ENCODE measurements around the gene ZNF765. TPM values are rescaled to one million over a fixed set of nuclear protein-coding genes. Genes with fewer than 3 reads are reported as not detected.
"Not testable (repeated sequence)": the region's sequence is repeated elsewhere in the genome, so short reads cannot be mapped to it uniquely, and the experiment has no call there.

Gene ZNF765
- total and polyA plus RNA-seq, 2 experiments from 2014 or later, result 10.3 to 33.4 TPM

- Mint-ChIP-seq H3K4me1 (peaks cover 40% of the 10 kb centered on the region), H3K36me3 (ENCODE audit: low read depth) (peaks cover 9% of the 10 kb centered on the region; the same call in 2 of the 3 replicates), H3K4me3 (peak overlapping the region; percentile 98), H3K27me3 (ENCODE audit: insufficient read depth, low read depth, poor library complexity) (peaks cover 7% of the 10 kb centered on the region), H3K27ac (peak overlapping the region; percentile 95), H3K9me3 (0 out of 3 replicates have a peak, but pooled peaks cover 2% of the 10 kb centered on the region)
- Histone ChIP-seq H3K79me2 (replicated peaks; ENCODE audit: insufficient read depth) (peaks cover 19% of the 10 kb centered on the region), H2AFZ (peak overlapping the region; percentile 93), H4K20me1 (replicated peaks; ENCODE audit: insufficient read depth) (no peaks in the 10 kb centered on the region), H3K9me2 (ENCODE audit: insufficient read depth) (no peaks in the 10 kb centered on the region), H3F3A (replicated peaks; ENCODE audit: low read depth) (0 out of 2 replicates have a peak, but pooled peaks cover 6% of the 10 kb centered on the region), H3K27me3 (ENCODE audit: insufficient read depth) (no peaks in the 10 kb centered on the region), H3K4me1 (ENCODE audit: insufficient read depth) (peaks cover 18% of the 10 kb centered on the region), H3K36me3 (ENCODE audit: insufficient read depth) (no peaks in the 10 kb centered on the region), H3K4me2 (peak overlapping the region; percentile 96), H3K27ac (ENCODE audit: low read depth) (peak overlapping the region; percentile 79; the same call in 1 of the 2 replicates), H3K4me3 (peak overlapping the region; percentile 98)
- ATAC-seq, result peak; percentile 16
- no peak for DNase-seq (ENCODE audit: low spot score)
- TF ChIP-seq CTCF (conservative IDR thresholded peaks at IDR 0.05; ENCODE audit: low read depth in 2 of 2), result peak; percentile 49
- TF ChIP-seq ETS1 (IDR thresholded peaks at IDR 0.05), result no peak
Observed at GRCh38 chr19:53466726-53467484, 72.0 kb downstream of the ZNF765 start.

GRCh38 chr19:53467485-53468262 lies 72.7 kb downstream of the ZNF765 start, which contains the start of gene ZNF813:
TSS of gene ZNF813 (plus strand) at chr19:53467733. CDS start at chr19:53483823, 16,090 bp downstream.
- H3K9me3 Mint-ChIP-seq, result 0 out of 3 replicates have a peak, but pooled peaks cover 2% of the 10 kb centered on the region
- H3K36me3 Mint-ChIP-seq (ENCODE audit: low read depth), result peaks cover 13% of the 10 kb centered on the region; the same call in 2 of the 3 replicates
- H3K27me3 ChIP-seq (ENCODE audit: insufficient read depth), result no peaks in the 10 kb centered on the region
- H3K4me3 ChIP-seq, result peak within 1 kb of the TSS; percentile 98
- H3K79me2 ChIP-seq (replicated peaks; ENCODE audit: insufficient read depth), result peaks cover 27% of the 10 kb centered on the region
- H3K9me2 ChIP-seq (ENCODE audit: insufficient read depth), result no peaks in the 10 kb centered on the region
- ATAC-seq, result peak; percentile 69
- H3K4me1 Mint-ChIP-seq, result peaks cover 41% of the 10 kb centered on the region
- H3K4me1 ChIP-seq (ENCODE audit: insufficient read depth), result peaks cover 16% of the 10 kb centered on the region
- H3F3A ChIP-seq (replicated peaks; ENCODE audit: low read depth), result 0 out of 2 replicates have a peak, but pooled peaks cover 4% of the 10 kb centered on the region
- H3K36me3 ChIP-seq (ENCODE audit: insufficient read depth), result no peaks in the 10 kb centered on the region
- H3K4me2 ChIP-seq, result peak within 1 kb of the TSS; percentile 96
- peak; percentile 97 for DNase-seq (ENCODE audit: low spot score)
- H3K27ac ChIP-seq (ENCODE audit: low read depth), result peak within 1 kb of the TSS; percentile 79; the same call in 1 of the 2 replicates
- no peaks in the 10 kb centered on the region for H4K20me1 ChIP-seq (replicated peaks; ENCODE audit: insufficient read depth)
- TF ChIP-seq CREB1 (CRISPR knock-in tag; IDR thresholded peaks at IDR 0.05; ENCODE audit: low read depth), result no peak
- peak; percentile 76 for TF ChIP-seq POLR2AphosphoS5 (IDR thresholded peaks at IDR 0.05; ENCODE audit: low read depth)
- no peak for TF ChIP-seq ZNF114 (CRISPR knock-in tag; IDR thresholded peaks at IDR 0.05)
- no peak for TF ChIP-seq EZH2 (IDR thresholded peaks at IDR 0.05; ENCODE audit: low read depth, unreplicated experiment)
- peaks cover 7% of the 10 kb centered on the region for H3K27me3 Mint-ChIP-seq (ENCODE audit: insufficient read depth, low read depth, poor library complexity)
- peak within 1 kb of the TSS; percentile 98 for H3K4me3 Mint-ChIP-seq
- H3K27ac Mint-ChIP-seq, result peak within 1 kb of the TSS; percentile 95
- H2AFZ ChIP-seq, result peak within 1 kb of the TSS; percentile 93

DNA sequence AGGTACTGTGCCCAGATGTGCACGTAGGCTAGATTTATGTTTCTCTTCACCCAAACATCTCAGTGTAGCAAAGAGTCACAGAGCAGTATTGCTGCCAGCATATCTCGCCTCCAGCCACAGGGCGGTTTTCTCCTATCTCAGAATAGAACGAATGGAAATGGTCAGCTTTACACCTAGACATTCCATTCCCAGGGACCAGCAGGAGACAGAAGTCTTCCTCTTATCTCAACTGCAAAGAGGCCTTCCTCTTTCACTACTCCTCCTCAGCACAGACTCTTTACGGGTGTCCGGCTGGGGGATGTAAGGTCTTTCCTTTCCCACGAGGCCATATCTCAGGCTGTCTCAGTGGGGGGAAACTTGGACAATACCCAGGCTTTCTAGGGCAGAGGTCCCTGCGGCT lies 73.7 kb downstream of the ZNF765 start:
- not testable (repeated sequence) for ATAC-seq; H2AFZ ChIP-seq; H3K9me2 ChIP-seq (ENCODE audit: insufficient read depth); H3K9me3 Mint-ChIP-seq; H3K36me3 ChIP-seq (ENCODE audit: insufficient read depth); DNase-seq (ENCODE audit: low spot score); H4K20me1 ChIP-seq (replicated peaks; ENCODE audit: insufficient read depth); H3F3A ChIP-seq (replicated peaks; ENCODE audit: low read depth); H3K27me3 ChIP-seq (ENCODE audit: insufficient read depth); H3K27me3 Mint-ChIP-seq (ENCODE audit: insufficient read depth, low read depth, poor library complexity)
- H3K27ac Mint-ChIP-seq, result peak overlapping the region; percentile 95
- peaks cover 16% of the 10 kb centered on the region; the same call in 2 of the 3 replicates for H3K36me3 Mint-ChIP-seq (ENCODE audit: low read depth)
- Histone ChIP-seq H3K27ac (ENCODE audit: low read depth) (0 out of 2 replicates have a peak overlapping the region, but pooled peaks have one; percentile 59), H3K4me3 (peak overlapping the region; percentile 98), H3K4me2 (peak overlapping the region; percentile 96), H3K79me2 (replicated peaks; ENCODE audit: insufficient read depth) (peaks cover 36% of the 10 kb centered on the region), H3K4me1 (ENCODE audit: insufficient read depth) (peaks cover 12% of the 10 kb centered on the region)
- peaks cover 35% of the 10 kb centered on the region for H3K4me1 Mint-ChIP-seq
- H3K4me3 Mint-ChIP-seq, result peak overlapping the region; percentile 98
